Effector memory CD8-positive, alpha-beta T cell (primary cell): ENCODE results near the gene GCKR.

Experiments
- ATAC-seq: fragments of 150-1000 bp; cut with Tn5 transposase; replicated peaks from 2 replicates; pipeline ENCODE4 v1.10.0; 2021; ENCODE audit warnings: mild to moderate bottlenecking, moderate library complexity
- DNase-seq, 3 experiments: peaks; one replicate each; pipeline ENCODE4 v3.0.0; 2021
- H3K27ac Mint-ChIP-seq, 2 donors: one replicate each; pipeline ENCODE4 v1.8.0; 2022; ENCODE audit warnings: mild to moderate bottlenecking in 2 of 2, mixed read lengths in 2 of 2, moderate library complexity in 2 of 2
- H3K27me3 Mint-ChIP-seq, 2 donors: one replicate each; pipeline ENCODE4 v1.8.0; 2022; ENCODE audit warnings: mixed read lengths in 2 of 2
- H3K36me3 Mint-ChIP-seq: one replicate; pipeline ENCODE4 v1.8.0; 2022; ENCODE audit warnings: mild to moderate bottlenecking, moderate library complexity, mixed read lengths; ENCODE audit not compliant: insufficient read depth
- H3K4me1 Mint-ChIP-seq, 2 donors: one replicate each; pipeline ENCODE4 v1.8.0; 2022; ENCODE audit warnings: low read depth in 2 of 2, mixed read lengths in 2 of 2
- H3K4me3 Mint-ChIP-seq, 2 donors: one replicate each; pipeline ENCODE4 v1.8.0; 2022; ENCODE audit warnings: mild to moderate bottlenecking in 2 of 2, mixed read lengths in 2 of 2, moderate library complexity in 2 of 2
- H3K9me3 Mint-ChIP-seq, 2 donors: one replicate each; pipeline ENCODE4 v1.8.0; 2022; ENCODE audit warnings: mixed read lengths in 2 of 2

Gene GCKR

GRCh38 chr2:27571197-27571596 is 74.6 kb downstream of the GCKR start:
- Mint-ChIP-seq H3K27ac (no peak overlapping the region), H3K27me3 (peaks cover 33 to 34% of the 10 kb centered on the region in 2 donors), H3K4me1 (peaks cover 13 to 14% of the 10 kb centered on the region in 2 donors), H3K4me3 (no peak overlapping the region), H3K9me3 (no peaks in the 10 kb centered on the region), H3K36me3 (peaks cover 4% of the 10 kb centered on the region)
- no peak for DNase-seq
- ATAC-seq: no peak

GRCh38 chr2:27571681-27572080 is 75.0 kb downstream of the GCKR start:
- Mint-ChIP-seq H3K27me3 (peaks cover 28 to 29% of the 10 kb centered on the region in 2 donors), H3K27ac (no peak overlapping the region), H3K9me3 (no peaks in the 10 kb centered on the region), H3K4me1 (peaks cover 13 to 14% of the 10 kb centered on the region in 2 donors), H3K36me3 (peaks cover 3% of the 10 kb centered on the region), H3K4me3 (no peak overlapping the region)
- ATAC-seq: no peak
- DNase-seq: no peak

GRCh38 chr2:27572439-27572838 is 75.8 kb downstream of the GCKR start:
- peak; percentile 15 to 22 (median 20) for DNase-seq
- no peak overlapping the region for H3K4me3 Mint-ChIP-seq
- peaks cover 13 to 14% of the 10 kb centered on the region in 2 donors for H3K4me1 Mint-ChIP-seq
- H3K27me3 Mint-ChIP-seq: peaks cover 21 to 22% of the 10 kb centered on the region in 2 donors
- H3K9me3 Mint-ChIP-seq: no peaks in the 10 kb centered on the region
- ATAC-seq: peak; percentile 66
- peaks cover 3% of the 10 kb centered on the region for H3K36me3 Mint-ChIP-seq
- H3K27ac Mint-ChIP-seq: no peak overlapping the region

GRCh38 chr2:27572998-27573429 is 76.4 kb downstream of the GCKR start:
- Mint-ChIP-seq H3K27me3 (peaks cover 15 to 17% of the 10 kb centered on the region in 2 donors), H3K4me1 (peaks cover 13 to 14% of the 10 kb centered on the region in 2 donors), H3K36me3 (peaks cover 3% of the 10 kb centered on the region), H3K27ac (no peak overlapping the region), H3K9me3 (peaks cover 0 to 1% of the 10 kb centered on the region in 2 donors), H3K4me3 (no peak overlapping the region)
- ATAC-seq: peak; percentile 71
- peak; percentile 22 to 31 (median 25) for DNase-seq
